ENCODE results near the gene ADAMTS17. TPM values are rescaled to one million over a fixed set of nuclear protein-coding genes. Genes with fewer than 3 reads are reported as not detected.

Gene ADAMTS17
- total RNA-seq, 1 donor from 2014 or later = 2.3 TPM

DNA sequence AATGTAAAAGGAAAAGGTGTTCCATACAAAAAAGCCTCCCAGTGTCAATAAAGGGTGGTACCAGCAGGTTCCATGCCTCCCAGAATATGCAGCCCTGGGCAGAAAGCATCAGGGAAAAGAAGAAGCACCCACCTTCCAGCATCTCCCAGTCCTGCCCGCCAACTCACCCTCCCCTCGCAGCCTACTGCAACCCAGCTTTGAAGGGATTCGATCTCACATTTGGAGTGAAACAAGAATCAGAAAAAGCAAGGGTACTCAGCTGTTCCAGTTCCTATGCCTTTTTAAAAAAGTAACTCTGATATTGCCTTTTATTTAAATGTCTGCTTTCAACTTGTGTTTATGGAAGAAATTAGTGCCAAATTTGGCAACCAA, 166.9 kb downstream of the ADAMTS17 start:
- no peaks in the 10 kb centered on the region for H3K27me3 ChIP-seq (ENCODE audit: control insufficient read depth, insufficient read depth, low read length)
- DNase-seq (ENCODE audit: low read depth) = no peak
- H3K4me3 ChIP-seq (ENCODE audit: low read depth, low read length) = no peak overlapping the region
- TF ChIP-seq, protein P1, sequence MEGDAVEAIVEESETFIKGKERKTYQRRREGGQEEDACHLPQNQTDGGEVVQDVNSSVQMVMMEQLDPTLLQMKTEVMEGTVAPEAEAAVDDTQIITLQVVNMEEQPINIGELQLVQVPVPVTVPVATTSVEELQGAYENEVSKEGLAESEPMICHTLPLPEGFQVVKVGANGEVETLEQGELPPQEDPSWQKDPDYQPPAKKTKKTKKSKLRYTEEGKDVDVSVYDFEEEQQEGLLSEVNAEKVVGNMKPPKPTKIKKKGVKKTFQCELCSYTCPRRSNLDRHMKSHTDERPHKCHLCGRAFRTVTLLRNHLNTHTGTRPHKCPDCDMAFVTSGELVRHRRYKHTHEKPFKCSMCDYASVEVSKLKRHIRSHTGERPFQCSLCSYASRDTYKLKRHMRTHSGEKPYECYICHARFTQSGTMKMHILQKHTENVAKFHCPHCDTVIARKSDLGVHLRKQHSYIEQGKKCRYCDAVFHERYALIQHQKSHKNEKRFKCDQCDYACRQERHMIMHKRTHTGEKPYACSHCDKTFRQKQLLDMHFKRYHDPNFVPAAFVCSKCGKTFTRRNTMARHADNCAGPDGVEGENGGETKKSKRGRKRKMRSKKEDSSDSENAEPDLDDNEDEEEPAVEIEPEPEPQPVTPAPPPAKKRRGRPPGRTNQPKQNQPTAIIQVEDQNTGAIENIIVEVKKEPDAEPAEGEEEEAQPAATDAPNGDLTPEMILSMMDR (IDR thresholded peaks at IDR 0.05; ENCODE audit: insufficient read depth, low read length, poor library complexity, severe bottlenecking) = no peak
- no peaks in the 10 kb centered on the region for H3K36me3 ChIP-seq (ENCODE audit: control insufficient read depth, insufficient read depth, low read length)

DNA sequence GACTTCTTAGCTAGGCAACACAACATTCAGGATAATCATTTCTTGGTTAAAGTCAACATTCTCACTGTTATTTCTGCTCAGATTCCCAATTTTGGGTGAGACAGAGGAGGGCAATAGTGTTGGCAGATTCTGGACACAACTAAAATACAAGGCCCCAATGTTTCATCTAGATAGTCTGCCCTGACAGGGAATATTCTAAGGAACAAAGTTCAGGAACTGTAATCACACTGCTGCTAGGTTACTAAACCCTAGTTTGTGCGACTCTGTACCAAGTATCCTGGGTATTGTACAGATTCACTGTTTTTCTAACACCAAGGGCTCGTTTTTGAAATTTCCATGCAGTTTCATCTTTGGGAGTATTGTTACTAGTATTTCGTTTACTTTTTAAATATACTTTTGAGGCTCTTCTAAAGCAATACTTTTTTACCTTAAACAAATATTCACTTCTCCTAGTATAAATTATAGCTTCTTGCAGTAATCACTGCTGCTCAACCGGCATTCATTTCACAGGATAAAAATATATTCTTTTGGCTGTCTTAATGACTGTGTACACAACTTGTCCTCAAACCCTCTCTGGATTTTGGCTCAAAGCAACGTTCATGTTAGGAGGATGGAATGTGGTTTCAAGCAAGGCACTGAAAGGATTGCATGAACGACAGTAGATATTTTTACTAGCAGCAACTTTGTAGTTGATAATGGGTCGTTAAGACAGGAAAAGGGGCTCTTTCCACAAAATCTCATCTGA, 167.4 kb downstream of the ADAMTS17 start:
- H3K27me3 ChIP-seq (ENCODE audit: control insufficient read depth, insufficient read depth, low read length) = no peaks in the 10 kb centered on the region
- TF ChIP-seq, protein P1 (IDR thresholded peaks at IDR 0.05; ENCODE audit: insufficient read depth, low read length, poor library complexity, severe bottlenecking) = no peak
- DNase-seq (ENCODE audit: low read depth) = no peak
- no peaks in the 10 kb centered on the region for H3K36me3 ChIP-seq (ENCODE audit: control insufficient read depth, insufficient read depth, low read length)
- H3K4me3 ChIP-seq (ENCODE audit: low read depth, low read length) = no peak overlapping the region

DNA sequence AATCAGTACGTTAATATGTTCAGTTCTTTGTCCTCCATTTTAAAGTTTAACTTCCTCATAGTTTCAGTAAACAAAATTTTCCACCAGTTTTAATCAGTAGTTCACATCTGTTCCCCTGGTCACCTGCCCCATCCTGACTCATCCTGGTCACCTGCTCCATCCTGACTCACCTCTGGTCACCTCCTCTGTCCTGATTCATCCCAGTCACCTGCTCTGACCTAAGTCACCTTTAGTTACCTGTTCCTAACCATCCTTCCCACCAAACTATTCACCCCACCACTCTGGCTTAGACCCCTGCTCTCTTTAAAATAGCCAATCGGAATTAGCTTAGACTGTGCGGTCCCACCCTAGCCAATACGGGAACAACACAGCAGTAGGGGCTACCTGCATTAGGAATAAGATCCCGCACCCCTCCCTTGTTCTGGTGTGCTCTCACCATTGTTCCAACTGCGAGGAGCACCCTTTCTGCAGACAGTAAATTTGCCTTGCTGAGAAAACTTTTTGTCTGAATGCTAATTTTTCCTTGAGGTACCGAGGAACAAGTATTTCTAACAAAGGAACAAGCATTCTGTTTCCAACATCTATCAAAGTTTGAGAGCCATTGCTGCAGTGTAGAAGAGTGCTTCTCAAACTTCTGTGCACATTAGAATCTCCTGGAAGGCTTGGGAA, 169.3 kb downstream of the ADAMTS17 start:
- TF ChIP-seq, protein P1 (IDR thresholded peaks at IDR 0.05; ENCODE audit: insufficient read depth, low read length, poor library complexity, severe bottlenecking) = no peak
- no peak for DNase-seq (ENCODE audit: low read depth)
- H3K27me3 ChIP-seq (ENCODE audit: control insufficient read depth, insufficient read depth, low read length) = no peaks in the 10 kb centered on the region
- no peaks in the 10 kb centered on the region for H3K36me3 ChIP-seq (ENCODE audit: control insufficient read depth, insufficient read depth, low read length)
- H3K4me3 ChIP-seq (ENCODE audit: low read depth, low read length) = no peak overlapping the region

DNA sequence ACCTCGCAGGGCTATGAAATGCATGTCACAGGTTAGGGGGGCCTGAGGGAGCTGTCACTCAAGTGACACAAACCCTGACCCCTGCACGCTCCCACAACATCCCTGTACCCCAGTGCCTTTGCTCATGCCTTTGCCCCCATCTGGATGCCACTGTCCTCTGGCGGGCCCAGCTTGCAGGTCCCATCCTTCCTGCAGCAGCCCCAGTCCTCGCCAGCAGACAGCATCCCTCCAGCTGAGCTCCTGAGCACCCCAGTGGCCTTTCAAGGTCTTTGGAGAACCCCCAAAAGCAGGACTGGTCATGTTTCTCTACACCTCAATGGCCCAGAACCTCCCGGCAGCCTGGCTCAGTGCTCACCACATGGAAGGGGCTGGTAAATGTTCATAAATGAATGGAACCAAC, 170.4 kb downstream of the ADAMTS17 start:
- Histone ChIP-seq H3K4me3 (ENCODE audit: low read depth, low read length) (no peak overlapping the region), H3K36me3 (ENCODE audit: control insufficient read depth, insufficient read depth, low read length) (no peaks in the 10 kb centered on the region), H3K27me3 (ENCODE audit: control insufficient read depth, insufficient read depth, low read length) (no peaks in the 10 kb centered on the region)
- TF ChIP-seq, protein P1 (IDR thresholded peaks at IDR 0.05; ENCODE audit: insufficient read depth, low read length, poor library complexity, severe bottlenecking) = no peak
- no peak for DNase-seq (ENCODE audit: low read depth)

DNA sequence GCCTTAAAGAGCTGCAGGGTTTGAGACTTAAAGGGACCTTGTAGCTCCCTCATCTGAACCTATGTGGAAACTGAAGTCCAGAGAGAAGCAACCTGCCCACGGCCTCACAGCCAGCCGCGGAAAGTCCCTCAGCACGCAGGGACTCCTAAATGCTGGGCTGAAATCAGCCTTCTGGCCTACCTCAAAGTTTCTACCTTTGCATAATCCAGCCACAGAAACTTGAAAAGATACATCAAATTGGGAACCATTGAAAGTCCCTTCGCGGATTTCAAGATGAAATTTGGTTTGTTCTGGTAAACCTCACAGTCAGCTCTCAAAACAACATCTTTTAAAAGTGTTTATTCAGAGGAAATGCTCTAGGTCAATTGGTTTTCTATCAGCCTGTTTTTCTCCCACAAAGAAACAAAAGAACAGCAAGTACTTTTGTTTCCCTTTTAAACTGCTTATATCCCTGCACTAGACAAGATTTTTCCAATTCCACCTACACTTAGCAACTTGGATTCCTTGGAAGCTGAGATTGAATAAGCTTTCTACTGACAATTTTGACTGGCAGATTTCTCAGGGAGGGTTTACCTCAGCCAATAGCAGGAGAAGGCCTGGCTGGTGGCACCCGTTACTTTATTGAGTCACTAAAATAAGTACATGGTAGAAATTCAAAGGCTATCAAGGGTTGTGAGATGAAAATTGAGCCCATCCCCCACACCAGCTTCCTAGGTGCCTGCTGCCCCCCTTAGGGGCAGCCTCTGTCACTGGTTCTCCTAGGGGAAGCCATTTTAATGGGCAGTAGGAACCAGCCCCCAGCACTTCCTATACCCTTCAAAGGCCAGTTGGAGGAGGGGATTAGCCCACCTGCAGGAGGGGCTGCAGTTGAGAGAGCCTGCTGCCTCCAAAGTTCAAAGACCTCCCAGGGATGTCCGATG, 171.2 kb downstream of the ADAMTS17 start:
- H3K27me3 ChIP-seq (ENCODE audit: control insufficient read depth, insufficient read depth, low read length) = no peaks in the 10 kb centered on the region
- no peak overlapping the region for H3K4me3 ChIP-seq (ENCODE audit: low read depth, low read length)
- no peak for DNase-seq (ENCODE audit: low read depth)
- H3K36me3 ChIP-seq (ENCODE audit: control insufficient read depth, insufficient read depth, low read length) = no peaks in the 10 kb centered on the region
- TF ChIP-seq, protein P1 (IDR thresholded peaks at IDR 0.05; ENCODE audit: insufficient read depth, low read length, poor library complexity, severe bottlenecking) = no peak
